A549 (cell line): ENCODE data around the gene ZNF774. TPM values are rescaled to one million over a fixed set of nuclear protein-coding genes. Genes with fewer than 3 reads are reported as not detected.
A peak's percentile ranks its signal among the peaks of the same experiment; 100 is the strongest.

ENCODE experiments used
- ATAC-seq, 2 experiments: fragments of 200-7000 bp in 1 of 2; fragments of >200 bp in 1 of 2; cut with Nextera tagmentation in 1 of 2; cut with Tn5 transposase in 1 of 2; 3 replicates each; pipeline versions ENCODE4 v1.8.0 to v1.9.1; 2018 to 2020; ENCODE audit warnings: mild to moderate bottlenecking in 1 of 2, moderate library complexity in 1 of 2
- CTCF ChIA-PET: fragments of 300-600 bp; sonication (Branson Sonifier 250); formaldehyde crosslinking; extraction: SDS; loops from one replicate; lab custom pipeline; 2021; ENCODE audit warnings: antibody characterized with exemption, inconsistent platforms; lab: Yijun Ruan, JAX
- POLR2A ChIA-PET: fragments of 350-600 bp; formaldehyde crosslinking; extraction: SDS; loops from one replicate; lab custom pipeline; 2021; ENCODE audit warnings: antibody characterized with exemption, inconsistent platforms; lab: Yijun Ruan, JAX
- DNase-seq, 2 experiments: peaks; one replicate each; pipeline versions ENCODE4 v3.0.0 to v3.0.0-alpha.2; 2011 to 2016; ENCODE audit warnings: low read depth in 1 of 2, low spot score in 1 of 2
- FAIRE-seq: peaks from 2 replicates; lab custom pipeline; 2011; peaks lifted over from hg19 to GRCh38; lab: Jason Lieb, UNC
- H3K27ac ChIP-seq, 2 experiments: fragments of >200 bp; sonication (Bioruptor Twin); formaldehyde crosslinking; 3 replicates each; pipeline ENCODE4 v1.5.1; 2016 to 2017
- H3K4me1 ChIP-seq: fragments of >200 bp; sonication (Bioruptor Twin); formaldehyde crosslinking; 3 replicates; pipeline ENCODE4 v1.6.1; 2016
- H3K4me2 ChIP-seq: fragments of >200 bp; sonication (Bioruptor Twin); formaldehyde crosslinking; 3 replicates; pipeline ENCODE4 v1.6.1; 2016
- H3K4me3 ChIP-seq: fragments of >200 bp; sonication (Bioruptor Twin); formaldehyde crosslinking; 3 replicates; pipeline ENCODE4 v1.5.1; 2016
- H3K9me3 ChIP-seq: fragments of >200 bp; sonication (Bioruptor Twin); formaldehyde crosslinking; 3 replicates; pipeline ENCODE4 v1.6.1; 2016
- CEBPB ChIP-seq, 2 experiments: fragments of >200 bp in 1 of 2; sonication (Bioruptor Twin) in 1 of 2; formaldehyde crosslinking in 1 of 2; IDR thresholded peaks; 2 replicates each; pipeline ENCODE4 v1.6.1; 2012 to 2016
- CHD2 ChIP-seq: fragments of 150-350 bp; IDR thresholded peaks from 2 replicates; pipeline ENCODE4 v1.6.1; 2014; ENCODE audit warnings: low read length; ENCODE audit not compliant: partially characterized antibody
- CHD4 ChIP-seq: fragments of 200-600 bp; sonication (generic); IDR thresholded peaks from 2 replicates; pipeline ENCODE4 v1.6.1; 2016; ENCODE audit warnings: antibody characterized with exemption, mild to moderate bottlenecking, borderline replicate concordance
- EHMT2 ChIP-seq: fragments of 200-600 bp; sonication (generic); IDR thresholded peaks from 2 replicates; pipeline ENCODE4 v1.6.1; 2016; ENCODE audit warnings: antibody characterized with exemption, low read depth, mild to moderate bottlenecking, moderate library complexity
- ESRRA ChIP-seq: fragments of 150-350 bp; IDR thresholded peaks from 2 replicates; pipeline ENCODE4 v1.6.1; 2014; ENCODE audit warnings: mild to moderate bottlenecking, low read length, borderline replicate concordance
- FOSL2 ChIP-seq, 2 experiments: fragments of 450-650 bp in 1 of 2; fragments of >200 bp in 1 of 2; sonication (Bioruptor Twin) in 1 of 2; formaldehyde crosslinking; IDR thresholded peaks; 2 replicates each; pipeline versions ENCODE4 v1.5.0 to v1.6.1; 2016 to 2020; ENCODE audit warnings: mild to moderate bottlenecking in 1 of 2, moderate library complexity in 1 of 2
- FOXS1 ChIP-seq: fragments of 250-450 bp; sonication (Bioruptor Pico); IDR thresholded peaks from 2 replicates; pipeline ENCODE4 v1.5.0; 2020; ENCODE audit warnings: mild to moderate bottlenecking, moderate library complexity
- HEYL ChIP-seq: fragments of 250-450 bp; sonication (Bioruptor Pico); IDR thresholded peaks from 2 replicates; pipeline ENCODE4 v1.8.0; 2021; ENCODE audit warnings: mild to moderate bottlenecking, moderate library complexity
- HOXA7 ChIP-seq: fragments of 250-450 bp; sonication (Bioruptor Pico); IDR thresholded peaks from 2 replicates; pipeline ENCODE4 v1.5.0; 2020; ENCODE audit warnings: mild to moderate bottlenecking, moderate library complexity
- HOXB13 ChIP-seq: fragments of 250-450 bp; sonication (Bioruptor Pico); IDR thresholded peaks from 2 replicates; pipeline ENCODE4 v1.5.0; 2020; ENCODE audit warnings: low read depth, mild to moderate bottlenecking, moderate library complexity
- JUN ChIP-seq, 2 experiments: fragments of >200 bp; sonication (Bioruptor Twin); formaldehyde crosslinking; IDR thresholded peaks; 2 replicates in 1 of 2; 3 replicates in 1 of 2; pipeline ENCODE4 v1.6.1; 2016 to 2017
- KDM1A ChIP-seq: fragments of 200-600 bp; sonication (generic); IDR thresholded peaks from 2 replicates; pipeline ENCODE4 v1.6.1; 2016; ENCODE audit warnings: low read depth, mild to moderate bottlenecking
- NPAS2 ChIP-seq: fragments of 250-450 bp; sonication (Bioruptor Pico); IDR thresholded peaks from 2 replicates; pipeline ENCODE4 v1.8.0; 2022; ENCODE audit warnings: mild to moderate bottlenecking, moderate library complexity, borderline replicate concordance
- PBX3 ChIP-seq: IDR thresholded peaks from 2 replicates; pipeline ENCODE4 v1.6.1; 2012
- PHF8 ChIP-seq: fragments of 200-600 bp; sonication (generic); IDR thresholded peaks from 2 replicates; pipeline ENCODE4 v1.6.1; 2016; ENCODE audit warnings: low read depth, mild to moderate bottlenecking, antibody characterized with exemption, moderate library complexity, borderline replicate concordance
- POLR2A ChIP-seq: IDR thresholded peaks from 2 replicates; pipeline ENCODE4 v1.6.1; 2012; ENCODE audit warnings: mild to moderate bottlenecking, low read length
- POLR2AphosphoS2 ChIP-seq: conservative IDR thresholded peaks from 2 replicates; pipeline ENCODE4 v1.6.1; 2012; ENCODE audit warnings: low read length, improper control_type of control experiment, inconsistent platforms
- RFX5 ChIP-seq: fragments of 450-650 bp; IDR thresholded peaks from 2 replicates; pipeline ENCODE4 v1.7.1; 2014; ENCODE audit warnings: antibody characterized with exemption, mild to moderate bottlenecking, moderate library complexity
- SMC3 ChIP-seq: fragments of >200 bp; sonication (Bioruptor Twin); formaldehyde crosslinking; IDR thresholded peaks from 3 replicates; pipeline ENCODE4 v1.6.1; 2018; ENCODE audit warnings: inconsistent platforms
- SREBF2 ChIP-seq: fragments of 450-650 bp; IDR thresholded peaks from 2 replicates; pipeline ENCODE4 v1.6.1; 2014; ENCODE audit warnings: mild to moderate bottlenecking, moderate library complexity
- TP53 ChIP-seq: fragments of 250-450 bp; sonication (Bioruptor Pico); IDR thresholded peaks from 2 replicates; pipeline ENCODE4 v1.5.0; 2021; ENCODE audit warnings: mild to moderate bottlenecking, moderate library complexity
- USF2 ChIP-seq: fragments of 450-650 bp; IDR thresholded peaks from 2 replicates; pipeline ENCODE4 v1.6.1; 2014; ENCODE audit warnings: antibody characterized with exemption
- ZC3H11A ChIP-seq: fragments of 450-650 bp; IDR thresholded peaks from 2 replicates; pipeline ENCODE4 v1.6.1; 2014; ENCODE audit warnings: antibody characterized with exemption, mild to moderate bottlenecking
- WGBS: methylation state at CpG from one replicate; pipeline ENCODE4 v1.1.6; 2017; ENCODE audit errors: missing lambda C conversion rate; 5-methylcytosine and 5-hydroxymethylcytosine counted together
- polyA plus RNA-seq, 4 experiments: library from polyadenylated mRNA; depleted of rRNA in 3 of 4; stranded (reverse); fragments of >200 nt; fragmentation: RNase III in 1 of 4; extraction: RNeasy Plus Mini Kit Qiagen cat#74134 plus additional on column Dnase treatment in 1 of 4; gene quantifications; 2 replicates in 3 of 4; 3 replicates in 1 of 4; pipeline ENCODE4 v1.2.3, GENCODE V29; 2011 to 2017
- TF ChIP-seq, protein P1 (sequence below): fragments of >200 bp; sonication (Bioruptor Twin); formaldehyde crosslinking; IDR thresholded peaks from 2 replicates; pipeline ENCODE4 v1.6.1; 2016

The ZNF774 gene
- polyA plus RNA-seq, 2 of the 4 experiments (the other 2 are of a cell fraction): 1.2 to 1.3 TPM

- CTCF ChIA-PET: interaction anchor here (1.3 to 2.0 kb wide), 3 partner anchors 9 to 24 kb away, joined by 3 to 7 read pairs (median 5); no protein-coding TSS in a partner anchor
- WGBS: 85% methylated on average over 6 of the region's 6 CpGs
These were observed 3.6 kb upstream of the ZNF774 start for GRCh38 chr15:90348456-90348855.

GRCh38 chr15:90349072-90349471 is 3.0 kb upstream of the ZNF774 start:
- ChIA-PET POLR2A (no interaction called here), CTCF (interaction anchor here (0.7 to 2.0 kb wide), 5 partner anchors 8 to 278 kb away, joined by 3 to 7 read pairs (median 5); no protein-coding TSS in a partner anchor)
- DNase-seq: no peak
- Histone ChIP-seq H3K9me3 (no peaks in the 10 kb centered on the region), H3K4me3 (no peak overlapping the region), H3K27ac (no peak overlapping the region), H3K4me1 (no peaks in the 10 kb centered on the region), H3K4me2 (no peak overlapping the region)
- 88% methylated on average over 21 of the region's 21 CpGs for WGBS
- ATAC-seq: no peak
- FAIRE-seq: no peak
- TF ChIP-seq EHMT2 (no peak), POLR2A (no peak), CHD4 (no peak), KDM1A (no peak), USF2 (no peak), HEYL (CRISPR knock-in tag) (no peak), PBX3 (no peak), FOXS1 (CRISPR knock-in tag) (no peak), HOXB13 (CRISPR knock-in tag) (no peak), PHF8 (no peak), ZC3H11A (no peak), TP53 (CRISPR knock-in tag) (no peak), POLR2AphosphoS2 (no peak), SREBF2 (no peak), JUN (IDR thresholded peaks at IDR 0.05) (no peak), CEBPB (IDR thresholded peaks at IDR 0.05) (no peak), CHD2 (no peak)
- TF ChIP-seq, protein P1, sequence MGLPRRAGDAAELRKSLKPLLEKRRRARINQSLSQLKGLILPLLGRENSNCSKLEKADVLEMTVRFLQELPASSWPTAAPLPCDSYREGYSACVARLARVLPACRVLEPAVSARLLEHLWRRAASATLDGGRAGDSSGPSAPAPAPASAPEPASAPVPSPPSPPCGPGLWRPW: no peak

More at GRCh38 chr15:90348456-90348855, 3.6 kb upstream of the ZNF774 start:
- DNase-seq (no peak), ATAC-seq (no peak), FAIRE-seq (no peak)
- Histone ChIP-seq H3K4me2 (no peak overlapping the region), H3K9me3 (no peaks in the 10 kb centered on the region), H3K4me1 (peaks cover 4% of the 10 kb centered on the region)
- no peak for TF ChIP-seq FOXS1 (CRISPR knock-in tag)
- TF ChIP-seq ESRRA: no peak
- TF ChIP-seq, all 56 proteins: peak for 0
- POLR2A ChIA-PET: no interaction called here
- H3K4me3 ChIP-seq: no peak overlapping the region
- no peak overlapping the region for H3K27ac ChIP-seq

GRCh38 chr15:90349821-90350220 is 2.3 kb upstream of the ZNF774 start:
- FAIRE-seq: no peak

More at GRCh38 chr15:90349821-90350220, 2.3 kb upstream of the ZNF774 start:
- Histone ChIP-seq H3K27ac (no peak overlapping the region), H3K4me1 (no peaks in the 10 kb centered on the region), H3K4me3 (no peak overlapping the region), H3K9me3 (no peaks in the 10 kb centered on the region), H3K4me2 (no peak overlapping the region)
- DNase-seq (no peak), ATAC-seq (no peak)
- 84% methylated on average over 9 of the region's 9 CpGs for WGBS
- ChIA-PET POLR2A (no interaction called here), CTCF (interaction anchor here (0.7 to 6.2 kb wide), 6 partner anchors 10 to 279 kb away, joined by 3 to 35 read pairs (median 6); no protein-coding TSS in a partner anchor)
- TF ChIP-seq FOSL2 (IDR thresholded peaks at IDR 0.05): no peak
- no peak for TF ChIP-seq FOSL2 (CRISPR knock-in tag; IDR thresholded peaks at IDR 0.05)
- no peak for TF ChIP-seq RFX5
- TF ChIP-seq SMC3: no peak
- 0 out of 2 replicates have a peak, but pooled peaks have one; percentile 15 for TF ChIP-seq ZC3H11A
- no peak for TF ChIP-seq NPAS2 (CRISPR knock-in tag)
- no peak for TF ChIP-seq HOXA7 (CRISPR knock-in tag)
